Muscle of leg (tissue), 11 donors: ENCODE measurements around the gene NRGN. TPM values are rescaled to one million over a fixed set of nuclear protein-coding genes. Genes with fewer than 3 reads are reported as not detected.

Experiments used
- DNase-seq: peaks from one replicate; pipeline ENCODE4 v3.0.0; 2013
- H3K27ac ChIP-seq: one replicate; pipeline ENCODE4 v1.5.1; 2013; ENCODE audit warnings: mild to moderate bottlenecking, low read length, control low read depth
- H3K27me3 ChIP-seq: one replicate; pipeline ENCODE4 v1.6.1; 2013; ENCODE audit warnings: low read length; ENCODE audit not compliant: control insufficient read depth, insufficient read depth
- H3K36me3 ChIP-seq: one replicate; pipeline ENCODE4 v1.6.1; 2013; ENCODE audit warnings: low read length; ENCODE audit not compliant: control insufficient read depth, insufficient read depth
- H3K4me1 ChIP-seq: one replicate; pipeline ENCODE4 v1.6.1; 2013; ENCODE audit warnings: low read length; ENCODE audit not compliant: control insufficient read depth, insufficient read depth
- H3K4me3 ChIP-seq: one replicate; pipeline ENCODE4 v1.5.1; 2013; ENCODE audit warnings: low read length, control low read depth
- H3K9me3 ChIP-seq: replicated peaks from 2 replicates; pipeline ENCODE4 v1.6.1; 2013; ENCODE audit warnings: low read depth, low read length; ENCODE audit not compliant: control insufficient read depth
- WGBS: methylation state at CpG from one replicate; pipeline ENCODE4 v1.1.5; 2013; ENCODE audit warnings: missing lambda C conversion rate; ENCODE audit not compliant: insufficient coverage; 5-methylcytosine and 5-hydroxymethylcytosine counted together
- polyA plus RNA-seq, 8 donors: library from polyadenylated mRNA; unstranded; fragments of 120-200 nt; gene quantifications; one replicate each; pipeline versions ENCODE4 v1.2.1 to v1.2.3, GENCODE V29; 2013; ENCODE audit warnings: inconsistent platforms in 1 of 8, low replicate concordance in 1 of 8; ENCODE audit not compliant: insufficient read length in 8 of 8, insufficient read depth in 1 of 8
- total RNA-seq: library from RNA; stranded (reverse); fragments of 120-200 nt; gene quantifications from one replicate; pipeline ENCODE4 v1.2.4, GENCODE V29; 2013

The NRGN gene
- total and polyA plus RNA-seq, 9 donors = 0.66 to 9.0 (median 6.3) TPM

- Histone ChIP-seq H3K4me3 (no peak overlapping the region), H3K27ac (peak overlapping the region; percentile 35), H3K9me3 (no peaks in the 10 kb centered on the region), H3K36me3 (no peaks in the 10 kb centered on the region), H3K4me1 (peaks cover 32% of the 10 kb centered on the region), H3K27me3 (peaks cover 98% of the 10 kb centered on the region)
- no peak for DNase-seq
- 32% methylated on average over 6 of the region's 7 CpGs for WGBS
These were observed 8.3 kb downstream of the NRGN start for GRCh38 chr11:124748100-124748418.

DNA sequence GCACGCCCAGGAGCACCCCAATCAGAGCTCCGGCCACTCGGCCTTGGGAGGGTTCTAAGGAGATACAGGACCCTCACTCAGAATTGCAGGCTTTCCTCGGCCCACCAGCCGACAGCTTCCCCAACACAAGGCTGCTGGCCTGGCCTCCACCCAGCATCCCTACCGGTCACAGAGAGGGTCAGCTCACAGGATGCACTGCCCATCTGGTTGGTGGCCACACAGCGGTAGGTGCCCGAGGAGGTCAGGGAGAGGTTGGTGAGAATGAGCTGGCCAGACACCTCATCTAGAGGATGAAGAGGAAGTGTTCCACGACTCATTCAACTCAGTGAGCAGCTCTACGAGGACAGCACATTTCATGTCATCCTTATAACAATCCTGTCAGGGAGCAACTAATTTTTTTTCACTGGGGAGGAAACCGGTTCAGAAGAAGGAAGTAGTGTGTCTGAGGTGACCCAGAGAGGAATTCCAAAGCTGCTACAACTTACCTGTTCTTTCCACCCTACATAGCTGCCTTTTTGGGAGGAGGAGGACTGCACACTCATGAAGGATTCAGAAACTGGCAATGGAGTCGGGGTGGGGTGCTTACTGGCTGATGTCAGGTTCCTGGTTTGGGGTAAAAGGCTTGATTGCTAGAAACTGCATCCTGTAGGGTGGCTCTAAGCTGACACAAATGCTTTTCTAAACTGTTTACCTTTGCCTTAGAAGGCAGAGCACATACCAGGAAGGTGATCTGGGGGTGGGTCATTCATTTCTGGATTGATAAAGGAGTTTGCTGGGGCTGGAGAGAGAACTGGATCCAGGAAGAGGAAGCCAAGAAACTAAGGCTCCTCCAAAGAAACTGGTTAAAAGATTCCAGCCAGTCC, 9.0 kb downstream of the NRGN start:
- Histone ChIP-seq H3K4me3 (no peak overlapping the region), H3K36me3 (no peaks in the 10 kb centered on the region), H3K27ac (peak overlapping the region; percentile 35), H3K9me3 (no peaks in the 10 kb centered on the region), H3K27me3 (peaks cover 99% of the 10 kb centered on the region), H3K4me1 (peaks cover 32% of the 10 kb centered on the region)
- no peak for DNase-seq
- 23% methylated on average over 3 of the region's 12 CpGs for WGBS

- H3K9me3 ChIP-seq = no peaks in the 10 kb centered on the region
- H3K4me3 ChIP-seq = no peak overlapping the region
- no CpG with 5 or more reads among the region's 1 CpG for WGBS
- H3K4me1 ChIP-seq = peaks cover 32% of the 10 kb centered on the region
- peaks cover 100% of the 10 kb centered on the region for H3K27me3 ChIP-seq
- no peak for DNase-seq
- no peaks in the 10 kb centered on the region for H3K36me3 ChIP-seq
- H3K27ac ChIP-seq = no peak overlapping the region
These were observed 10.2 kb downstream of the NRGN start for GRCh38 chr11:124749912-124750311.

DNA sequence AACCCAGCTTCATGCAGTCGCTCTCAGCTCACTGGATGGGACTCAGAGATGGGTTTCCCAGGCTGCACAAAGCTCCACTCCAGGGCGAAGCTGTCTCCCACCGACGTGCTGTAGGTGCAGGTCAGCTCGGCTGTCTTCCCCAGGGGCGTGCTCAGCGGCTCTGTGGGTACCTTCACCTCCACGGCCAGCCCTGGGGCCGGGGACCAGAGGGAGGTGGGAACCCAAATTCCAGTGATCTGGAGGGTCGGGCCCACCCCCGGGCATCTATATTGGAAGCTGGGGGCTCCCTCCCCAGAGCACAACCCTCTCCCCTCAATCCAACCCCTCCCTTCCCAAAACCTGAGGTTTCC, 11.6 kb downstream of the NRGN start:
- peaks cover 19% of the 10 kb centered on the region for H3K4me1 ChIP-seq
- peaks cover 92% of the 10 kb centered on the region for H3K27me3 ChIP-seq
- H3K36me3 ChIP-seq = no peaks in the 10 kb centered on the region
- H3K4me3 ChIP-seq = no peak overlapping the region
- DNase-seq = no peak
- H3K9me3 ChIP-seq = no peaks in the 10 kb centered on the region
- 27% methylated on average over 8 of the region's 11 CpGs for WGBS
- H3K27ac ChIP-seq = no peak overlapping the region

DNA sequence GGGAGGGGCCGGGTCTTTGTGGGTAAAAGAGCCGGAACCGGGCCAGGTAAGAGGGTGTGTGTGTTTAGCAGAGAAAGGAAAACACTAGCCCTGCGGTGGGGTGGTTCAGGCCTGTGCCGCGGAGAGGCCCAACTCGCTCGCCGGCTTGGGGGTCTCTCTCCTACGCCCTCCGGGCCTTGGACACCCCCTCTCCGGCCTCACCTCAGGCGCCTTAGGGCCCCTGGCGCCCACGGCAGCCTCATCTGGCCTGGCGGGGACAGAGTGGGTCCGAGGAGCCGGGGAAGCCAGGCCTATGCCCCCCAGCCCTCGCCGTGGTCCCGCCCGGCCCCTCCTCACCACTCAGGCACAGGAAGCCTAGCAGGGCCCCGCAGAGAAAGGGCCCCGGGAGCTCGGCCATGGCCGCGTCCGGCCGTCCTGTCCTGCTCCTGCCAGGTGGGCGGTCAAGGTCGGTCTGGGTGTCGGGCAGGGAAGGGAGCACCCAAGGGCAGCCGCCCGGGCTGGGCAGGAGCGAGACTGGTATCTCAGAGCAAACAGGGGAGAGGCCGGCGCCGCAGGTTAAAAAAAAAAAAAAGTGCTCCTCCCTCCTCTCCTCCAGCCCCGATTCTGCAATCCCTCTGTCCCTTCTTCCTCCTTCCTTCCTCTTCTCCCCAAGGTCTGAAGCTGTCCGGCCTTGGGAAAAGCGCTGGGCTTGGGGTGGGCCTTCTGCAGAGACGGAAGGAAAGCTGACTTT, 12.2 kb downstream of the NRGN start, which contains the start of gene VSIG2:
TSS of gene VSIG2 (minus strand) at position 515 of the 730 bp plus-strand sequence. CDS start at position 397, 118 bp downstream.
- no peak for DNase-seq
- Histone ChIP-seq H3K36me3 (no peaks in the 10 kb centered on the region), H3K27ac (no peak within 1 kb of the TSS), H3K4me3 (no peak within 1 kb of the TSS), H3K27me3 (peaks cover 92% of the 10 kb centered on the region), H3K9me3 (no peaks in the 10 kb centered on the region), H3K4me1 (peaks cover 15% of the 10 kb centered on the region)
- WGBS = 16% methylated on average over 34 of the region's 42 CpGs

DNA sequence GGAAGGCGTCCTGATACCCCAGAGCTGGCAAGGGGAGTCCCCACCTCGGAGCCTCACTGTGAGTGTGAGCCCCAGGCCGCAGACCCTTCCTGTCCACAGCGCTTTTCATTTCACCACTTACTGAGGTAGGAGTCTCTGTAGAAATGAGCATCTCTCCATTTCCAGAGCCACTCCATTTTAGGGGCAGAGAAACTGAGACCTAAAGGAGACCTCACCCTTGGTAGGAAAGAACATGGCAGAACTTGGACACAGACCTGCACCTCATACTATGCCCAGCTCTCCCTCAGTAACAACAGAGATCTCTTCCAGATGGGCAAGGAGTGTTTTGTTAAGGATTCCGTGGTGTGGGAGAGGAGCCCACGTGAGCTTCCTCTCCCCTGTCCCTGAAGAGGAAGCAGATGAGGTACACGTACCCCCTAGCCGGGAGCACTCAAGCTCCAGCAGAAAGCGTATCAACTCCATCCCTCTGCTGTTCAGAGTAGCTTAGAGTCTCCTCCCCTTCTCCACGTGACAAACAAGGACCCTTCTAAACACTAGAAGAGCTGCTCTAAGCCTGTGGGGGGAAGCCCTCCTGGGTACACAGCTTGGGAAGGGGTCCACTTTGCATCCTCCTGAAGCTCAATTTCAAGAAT, 12.8 kb downstream of the NRGN start:
- no peak for DNase-seq
- Histone ChIP-seq H3K9me3 (no peaks in the 10 kb centered on the region), H3K27me3 (peaks cover 92% of the 10 kb centered on the region), H3K4me1 (peaks cover 13% of the 10 kb centered on the region), H3K27ac (no peak overlapping the region), H3K4me3 (no peak overlapping the region), H3K36me3 (no peaks in the 10 kb centered on the region)
- WGBS = no CpG with 5 or more reads among the region's 10 CpGs

DNA sequence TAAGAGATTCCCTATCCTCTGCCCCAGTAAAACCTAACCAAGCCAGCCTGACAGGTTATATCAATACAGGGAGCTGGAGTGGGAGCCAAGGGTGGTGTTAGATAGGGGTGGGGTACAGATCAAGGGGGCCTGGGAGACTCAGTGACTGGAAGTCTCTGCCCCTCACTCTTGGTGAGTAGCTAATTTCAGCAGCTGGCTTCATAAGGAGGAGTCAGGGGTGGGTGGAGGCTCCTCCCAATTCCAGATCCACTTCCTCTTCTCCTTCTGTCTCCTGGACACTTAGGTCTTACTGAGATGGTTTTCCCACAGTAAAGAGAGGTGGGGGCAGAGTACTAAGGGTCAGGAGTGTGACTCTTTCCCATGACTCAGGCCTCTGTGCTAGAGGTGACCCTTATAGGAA, 13.5 kb downstream of the NRGN start:
- no peak overlapping the region for H3K27ac ChIP-seq
- H3K4me1 ChIP-seq = peaks cover 12% of the 10 kb centered on the region
- H3K4me3 ChIP-seq = no peak overlapping the region
- no peak for DNase-seq
- H3K9me3 ChIP-seq = no peaks in the 10 kb centered on the region
- peaks cover 92% of the 10 kb centered on the region for H3K27me3 ChIP-seq
- H3K36me3 ChIP-seq = no peaks in the 10 kb centered on the region

GRCh38 chr11:124753624-124754023, 13.9 kb downstream of the NRGN start:
- peaks cover 92% of the 10 kb centered on the region for H3K27me3 ChIP-seq
- H3K4me1 ChIP-seq = peaks cover 13% of the 10 kb centered on the region
- no peak overlapping the region for H3K4me3 ChIP-seq
- H3K27ac ChIP-seq = no peak overlapping the region
- H3K9me3 ChIP-seq = no peaks in the 10 kb centered on the region
- no peaks in the 10 kb centered on the region for H3K36me3 ChIP-seq
- no peak for DNase-seq
- 78% methylated on average over 5 of the region's 7 CpGs for whole genome bisulfite sequencing

DNA sequence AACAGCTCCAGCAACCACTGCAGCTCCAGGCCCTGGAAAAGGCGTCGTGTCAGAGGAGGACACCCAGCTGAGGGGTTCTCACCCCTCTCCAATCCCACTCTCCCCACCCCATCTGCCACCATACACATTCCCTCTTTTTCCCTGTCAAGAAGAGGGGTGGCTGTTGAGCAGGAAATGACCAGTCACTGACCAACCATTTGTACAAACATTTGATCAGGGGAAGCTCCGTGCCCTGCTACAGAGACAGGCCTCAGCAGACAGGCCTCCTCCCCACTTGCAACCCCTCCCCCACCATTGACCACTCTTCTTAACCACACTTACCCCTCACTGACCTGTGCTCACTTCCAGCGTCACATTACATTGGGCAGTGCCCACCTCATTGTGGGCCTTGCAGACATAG, 14.6 kb downstream of the NRGN start:
- Histone ChIP-seq H3K27me3 (peaks cover 92% of the 10 kb centered on the region), H3K27ac (no peak overlapping the region), H3K9me3 (no peaks in the 10 kb centered on the region), H3K4me1 (peaks cover 19% of the 10 kb centered on the region), H3K4me3 (no peak overlapping the region), H3K36me3 (no peaks in the 10 kb centered on the region)
- WGBS = 45% methylated on average over 1 of the region's 4 CpGs
- DNase-seq = no peak

GRCh38 chr11:124754710-124755109, 15.0 kb downstream of the NRGN start:
- no peaks in the 10 kb centered on the region for H3K9me3 ChIP-seq
- no peak overlapping the region for H3K4me3 ChIP-seq
- H3K27me3 ChIP-seq = peaks cover 92% of the 10 kb centered on the region
- H3K4me1 ChIP-seq = peaks cover 23% of the 10 kb centered on the region
- 0% methylated on average over 1 of the region's 6 CpGs for WGBS
- DNase-seq = no peak
- no peak overlapping the region for H3K27ac ChIP-seq
- H3K36me3 ChIP-seq = no peaks in the 10 kb centered on the region
